GM18873 (cell line): ENCODE measurements around the gene GNE.

Experiments
- ATAC-seq: cut with Tn5 transposase; IDR thresholded peaks from one replicate; pipeline ENCODE4 v1.9.1; 2021; ENCODE audit warnings: mild to moderate bottlenecking, moderate library complexity, moderate number of reproducible peaks; ENCODE audit not compliant: unreplicated experiment, low FRiP score

GNE gene

DNA sequence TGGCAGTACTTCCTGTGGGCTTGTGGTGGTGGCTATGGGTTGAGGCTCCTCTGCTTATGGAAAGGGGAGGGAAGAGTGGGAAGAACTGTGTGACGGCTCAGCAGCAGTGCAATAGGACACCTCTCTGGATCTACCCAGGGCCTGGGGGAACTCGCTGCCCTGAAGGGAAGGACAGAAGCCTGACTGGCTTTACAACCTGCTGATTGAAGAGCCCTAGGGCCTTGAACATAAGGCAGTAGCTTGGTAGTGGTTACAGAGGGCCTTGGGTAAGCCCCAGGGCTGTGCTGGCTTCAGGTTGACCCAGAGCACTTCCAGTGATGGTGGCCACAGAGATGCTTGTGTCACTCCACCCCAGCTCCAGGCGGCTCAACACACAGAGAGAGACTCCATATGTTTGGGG is 83.5 kb downstream of the GNE start:
- no peak for ATAC-seq

- ATAC-seq = no peak
These were observed 84.0 kb downstream of the GNE start for GRCh38 chr9:36174271-36174670.

DNA sequence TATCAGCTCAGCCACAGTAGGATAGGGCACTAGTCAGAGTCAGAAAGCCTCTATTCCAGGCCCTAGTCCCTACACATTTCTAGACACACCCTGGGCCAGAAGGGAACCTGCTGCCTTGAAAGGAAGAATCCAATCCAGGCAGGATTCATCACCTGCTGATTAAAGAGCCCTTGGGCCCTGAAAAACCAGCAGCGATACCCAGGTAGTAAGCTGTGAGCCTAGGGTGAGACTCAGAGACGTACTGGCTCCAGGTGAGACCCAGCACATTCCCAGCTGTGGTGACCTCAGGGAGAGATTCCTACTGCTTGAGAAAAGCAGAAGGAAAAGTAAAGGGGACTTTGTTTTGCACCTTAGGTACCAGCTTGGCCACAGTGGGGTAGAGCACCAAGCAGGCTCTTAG is 84.4 kb downstream of the GNE start:
- no peak for ATAC-seq

GRCh38 chr9:36170531-36170930 is 87.7 kb downstream of the GNE start:
- ATAC-seq = no peak

DNA sequence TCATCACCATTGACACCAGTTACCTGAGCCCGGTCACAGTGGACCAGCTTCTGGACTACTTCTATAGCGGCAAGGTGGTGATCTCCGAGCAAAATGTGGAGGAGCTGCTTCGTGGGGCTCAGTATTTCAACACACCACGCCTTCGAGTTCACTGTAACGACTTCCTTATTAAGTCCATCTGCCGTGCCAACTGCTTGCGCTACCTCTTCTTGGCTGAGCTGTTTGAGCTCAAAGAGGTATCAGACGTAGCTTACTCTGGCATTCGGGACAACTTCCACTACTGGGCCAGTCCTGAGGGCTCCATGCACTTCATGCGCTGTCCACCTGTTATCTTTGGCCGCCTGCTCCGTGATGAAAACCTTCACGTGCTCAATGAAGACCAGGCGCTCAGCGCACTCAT is 88.5 kb downstream of the GNE start:
- no peak for ATAC-seq

DNA sequence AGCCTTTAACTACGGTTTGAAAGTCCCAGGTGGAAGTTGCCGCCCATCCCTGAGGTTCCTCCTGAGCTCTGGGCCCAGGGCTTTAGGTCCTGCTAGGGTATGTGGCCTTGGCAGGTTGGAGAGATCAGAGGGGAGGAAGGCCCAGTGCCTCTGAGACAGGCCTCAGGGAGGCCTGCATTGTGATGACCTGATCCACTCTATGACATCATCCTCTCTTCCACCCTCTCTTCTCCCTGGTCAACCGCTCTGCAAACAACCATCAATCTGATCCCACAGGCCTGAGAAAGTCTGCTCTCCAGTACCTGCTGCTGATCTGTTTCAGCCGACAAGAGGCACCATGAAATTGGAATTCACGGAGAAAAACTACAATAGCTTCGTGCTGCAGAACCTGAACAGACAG is 89.1 kb downstream of the GNE start, which contains the start of gene CCIN:
TSS of gene CCIN (plus strand) at position 223 of the 400 bp plus-strand sequence. CDS start at position 338, 115 bp downstream.
- ATAC-seq = no peak

GRCh38 chr9:36166168-36166927 is 91.9 kb downstream of the GNE start:
- ATAC-seq = no peak

- ATAC-seq = no peak
These were observed 92.5 kb downstream of the GNE start for GRCh38 chr9:36165826-36166167.

DNA sequence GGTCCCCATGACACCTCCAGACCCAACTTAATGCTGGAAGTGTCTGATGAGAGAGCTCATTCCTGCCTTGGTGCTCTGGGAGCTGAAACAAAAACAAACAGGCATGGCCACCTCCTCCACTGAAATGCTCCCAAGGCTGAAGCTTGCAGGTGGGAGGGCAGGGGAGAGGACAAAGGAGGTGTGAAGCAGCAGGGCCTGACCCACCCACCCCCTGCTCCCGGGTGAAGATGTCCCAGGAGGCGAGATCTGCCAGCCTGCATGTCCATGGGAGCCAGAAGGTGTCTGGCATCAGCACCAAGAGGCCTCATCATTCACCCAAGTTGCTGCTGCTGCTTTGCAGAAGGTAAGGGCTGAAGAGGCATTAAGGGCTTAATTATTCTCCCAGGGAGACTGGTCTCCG is 93.3 kb downstream of the GNE start:
- ATAC-seq = no peak
